Measurements from ENCODE around the gene STRADA. TPM values are rescaled to one million over a fixed set of nuclear protein-coding genes. Genes with fewer than 3 reads are reported as not detected.

STRADA gene
- total and polyA plus RNA-seq, 5 experiments from 2014 or later = 17.8 to 57.1 (median 24.5) TPM

- no peaks in the 10 kb centered on the region for H3K9me3 Mint-ChIP-seq
- peaks cover 42 to 84% (median 79%) of the 10 kb centered on the region in 4 donors for H3K4me1 Mint-ChIP-seq
- H3K4me3 Mint-ChIP-seq = peak overlapping the region; percentile 69 to 98 (median 82)
- POLR2A ChIA-PET = interaction anchor here (0.8 to 18.5 kb wide), 14 partner anchors 8 to 136 kb away, joined by 3 to 1071 read pairs (median 6); partner anchors contain the start of genes CCDC47, DDX42, FTSJ3 and LIMD2
- no peaks in the 10 kb centered on the region for H3K27me3 Mint-ChIP-seq
- DNase-seq (peak in 5 of 10 donors; percentile 54 to 65 (median 58)), ATAC-seq (peak; percentile 23 to 67)
- peak overlapping the region; percentile 75 to 99 (median 95) for H3K27ac Mint-ChIP-seq
- H3K36me3 Mint-ChIP-seq = peaks cover 0 to 26% (median 4%) of the 10 kb centered on the region in 3 donors
Observed at GRCh38 chr17:63707151-63707550, 34.4 kb downstream of the STRADA start.

GRCh38 chr17:63706336-63707082, 35.1 kb downstream of the STRADA start:
- POLR2A ChIA-PET = interaction anchor here (0.7 to 18.5 kb wide), 18 partner anchors 9 to 281 kb away, joined by 3 to 1071 read pairs (median 6); partner anchors contain the start of genes CCDC47, DDX42, FTSJ3 and LIMD2
- H3K27ac Mint-ChIP-seq = peak overlapping the region; percentile 75 to 99 (median 95)
- H3K36me3 Mint-ChIP-seq = peaks cover 0 to 29% (median 4%) of the 10 kb centered on the region in 3 donors

GRCh38 chr17:63705657-63706056, 35.9 kb downstream of the STRADA start:
- POLR2A ChIA-PET = interaction anchor here (0.7 to 18.5 kb wide), 11 partner anchors 9 to 280 kb away, joined by 3 to 1071 read pairs (median 9); partner anchors contain the start of genes CCDC47, DDX42, LIMD2 and MAP3K3
- peak in 1 of 2 donors; percentile 2 for ATAC-seq

More at GRCh38 chr17:63706336-63707082, 35.1 kb downstream of the STRADA start:
- peak; percentile 15 to 22 for ATAC-seq
- H3K9me3 Mint-ChIP-seq = peaks cover 0 to 3% (median 0%) of the 10 kb centered on the region in 9 donors
- H3K4me1 Mint-ChIP-seq = peaks cover 44 to 87% (median 85%) of the 10 kb centered on the region in 4 donors
- DNase-seq = peak in 3 of 10 donors; percentile 30 to 41 (median 40)
- no peaks in the 10 kb centered on the region for H3K27me3 Mint-ChIP-seq
- peak overlapping the region; percentile 69 to 98 (median 82) for H3K4me3 Mint-ChIP-seq

GRCh38 chr17:63704836-63705235, 36.8 kb downstream of the STRADA start:
- H3K36me3 Mint-ChIP-seq = peaks cover 0 to 29% (median 4%) of the 10 kb centered on the region in 3 donors
- no peak for DNase-seq
- no peak for ATAC-seq
- H3K9me3 Mint-ChIP-seq = peaks cover 0 to 3% (median 0%) of the 10 kb centered on the region in 9 donors
- H3K4me1 Mint-ChIP-seq = peaks cover 43 to 82% (median 79%) of the 10 kb centered on the region in 4 donors
- no peaks in the 10 kb centered on the region for H3K27me3 Mint-ChIP-seq
- POLR2A ChIA-PET = interaction anchor here (0.6 to 18.5 kb wide), 10 partner anchors 8 to 279 kb away, joined by 3 to 1071 read pairs (median 9); partner anchors contain the start of genes LIMD2, MAP3K3 and SMARCD2
- H3K4me3 Mint-ChIP-seq = peak overlapping the region in 8 of 10 donors; percentile 73 to 98 (median 84)
- H3K27ac Mint-ChIP-seq = peak overlapping the region; percentile 75 to 99 (median 95)

More at GRCh38 chr17:63705657-63706056, 35.9 kb downstream of the STRADA start:
- H3K9me3 Mint-ChIP-seq = peaks cover 0 to 3% (median 0%) of the 10 kb centered on the region in 9 donors
- H3K27ac Mint-ChIP-seq = peak overlapping the region; percentile 75 to 99 (median 95)
- peak overlapping the region; percentile 42 to 98 (median 82) for H3K4me3 Mint-ChIP-seq
- peak in 3 of 10 donors; percentile 20 to 30 (median 27) for DNase-seq
- peaks cover 0 to 29% (median 4%) of the 10 kb centered on the region in 3 donors for H3K36me3 Mint-ChIP-seq
- H3K27me3 Mint-ChIP-seq = no peaks in the 10 kb centered on the region
- peaks cover 49 to 90% (median 88%) of the 10 kb centered on the region in 4 donors for H3K4me1 Mint-ChIP-seq

GRCh38 chr17:63704259-63704576, 37.4 kb downstream of the STRADA start:
- Mint-ChIP-seq H3K27me3 (no peaks in the 10 kb centered on the region), H3K4me3 (peak overlapping the region in 9 of 10 donors; percentile 90 to 98 (median 95)), H3K9me3 (peaks cover 0 to 3% (median 0%) of the 10 kb centered on the region in 9 donors), H3K4me1 (peaks cover 39 to 76% (median 73%) of the 10 kb centered on the region in 4 donors), H3K36me3 (peaks cover 0 to 30% (median 4%) of the 10 kb centered on the region in 3 donors), H3K27ac (peak overlapping the region; percentile 88 to 99 (median 99))
- ATAC-seq (no peak), DNase-seq (no peak)
- POLR2A ChIA-PET = interaction anchor here (0.6 to 18.5 kb wide), 8 partner anchors 5 to 272 kb away, joined by 3 to 1071 read pairs (median 192); partner anchors contain the start of genes CCDC47, DDX42, LIMD2 and MAP3K3

GRCh38 chr17:63703556-63704258, 37.9 kb downstream of the STRADA start:
- POLR2A ChIA-PET = interaction anchor here (0.8 to 18.5 kb wide), 12 partner anchors 6 to 138 kb away, joined by 3 to 1071 read pairs (median 56); partner anchors contain the start of genes CCDC47, DDX42, LIMD2 and MAP3K3

GRCh38 chr17:63703029-63703428, 38.6 kb downstream of the STRADA start:
- ATAC-seq = no peak
- H3K9me3 Mint-ChIP-seq = peaks cover 0 to 3% (median 0%) of the 10 kb centered on the region in 9 donors
- POLR2A ChIA-PET = interaction anchor here (0.6 to 18.5 kb wide), 19 partner anchors 6 to 803 kb away, joined by 3 to 1071 read pairs (median 4); partner anchors contain the start of genes CCDC47, CEP95, DCAF7 and DDX42
- peak overlapping the region; percentile 88 to 99 (median 99) for H3K27ac Mint-ChIP-seq
- peaks cover 32 to 67% (median 61%) of the 10 kb centered on the region in 4 donors for H3K4me1 Mint-ChIP-seq
- peaks cover 0 to 36% (median 9%) of the 10 kb centered on the region in 3 donors for H3K36me3 Mint-ChIP-seq
- peak overlapping the region; percentile 90 to 98 (median 95) for H3K4me3 Mint-ChIP-seq
- no peak for DNase-seq
- H3K27me3 Mint-ChIP-seq = no peaks in the 10 kb centered on the region

More at GRCh38 chr17:63703556-63704258, 37.9 kb downstream of the STRADA start:
- Mint-ChIP-seq H3K27ac (peak overlapping the region; percentile 88 to 99 (median 99)), H3K27me3 (no peaks in the 10 kb centered on the region), H3K4me1 (peaks cover 34 to 70% (median 68%) of the 10 kb centered on the region in 4 donors), H3K36me3 (peaks cover 0 to 31% (median 6%) of the 10 kb centered on the region in 3 donors), H3K4me3 (peak overlapping the region; percentile 90 to 98 (median 95)), H3K9me3 (peaks cover 0 to 3% (median 0%) of the 10 kb centered on the region in 9 donors)
- DNase-seq (no peak), ATAC-seq (no peak)

GRCh38 chr17:63702721-63703015, 38.9 kb downstream of the STRADA start:
- peak in 1 of 10 donors; percentile 30 for DNase-seq
- H3K9me3 Mint-ChIP-seq = peaks cover 0 to 5% (median 0%) of the 10 kb centered on the region in 9 donors
- peaks cover 0 to 40% (median 13%) of the 10 kb centered on the region in 3 donors for H3K36me3 Mint-ChIP-seq
- H3K4me3 Mint-ChIP-seq = peak overlapping the region; percentile 90 to 98 (median 95)
- H3K4me1 Mint-ChIP-seq = peaks cover 35 to 70% (median 63%) of the 10 kb centered on the region in 4 donors
- H3K27ac Mint-ChIP-seq = peak overlapping the region; percentile 88 to 99 (median 99)
- no peak for ATAC-seq
- no peaks in the 10 kb centered on the region for H3K27me3 Mint-ChIP-seq
- POLR2A ChIA-PET = interaction anchor here (0.6 to 18.5 kb wide), 21 partner anchors 6 to 803 kb away, joined by 3 to 1071 read pairs (median 4); partner anchors contain the start of genes CCDC47, CEP95, DCAF7 and DDX42

GRCh38 chr17:63701868-63702720, 39.5 kb downstream of the STRADA start:
- ATAC-seq (peak; percentile 9 to 23), DNase-seq (peak; percentile 54 to 90 (median 73))
- POLR2A ChIA-PET = interaction anchor here (0.6 to 18.5 kb wide), 25 partner anchors 5 to 804 kb away, joined by 3 to 1071 read pairs (median 4); partner anchors contain the start of genes CCDC47, CEP95, DCAF7 and DDX42
- H3K27me3 Mint-ChIP-seq = no peaks in the 10 kb centered on the region
- peaks cover 39 to 72% (median 64%) of the 10 kb centered on the region in 4 donors for H3K4me1 Mint-ChIP-seq
- peak overlapping the region; percentile 90 to 98 (median 95) for H3K4me3 Mint-ChIP-seq
- peaks cover 0 to 5% (median 0%) of the 10 kb centered on the region in 9 donors for H3K9me3 Mint-ChIP-seq
- peaks cover 0 to 45% (median 14%) of the 10 kb centered on the region in 3 donors for H3K36me3 Mint-ChIP-seq
- peak overlapping the region; percentile 88 to 99 (median 99) for H3K27ac Mint-ChIP-seq

GRCh38 chr17:63701456-63701820, 40.2 kb downstream of the STRADA start:
- Mint-ChIP-seq H3K4me1 (peaks cover 42 to 72% (median 64%) of the 10 kb centered on the region in 4 donors), H3K4me3 (peak overlapping the region; percentile 90 to 98 (median 95)), H3K27me3 (no peaks in the 10 kb centered on the region), H3K9me3 (peaks cover 0 to 5% (median 0%) of the 10 kb centered on the region in 9 donors), H3K36me3 (peaks cover 0 to 51% (median 17%) of the 10 kb centered on the region in 3 donors), H3K27ac (peak overlapping the region; percentile 88 to 99 (median 99))
- POLR2A ChIA-PET = interaction anchor here (0.7 to 18.5 kb wide), 19 partner anchors 5 to 805 kb away, joined by 3 to 1071 read pairs (median 6); partner anchors contain the start of genes CCDC47, CEP95, DCAF7 and DDX42
- DNase-seq (no peak), ATAC-seq (no peak)

Data from naive thymus-derived CD8-positive, alpha-beta T cell (primary cell).